ENCODE results near the gene API5. TPM values are rescaled to one million over a fixed set of nuclear protein-coding genes. Genes with fewer than 3 reads are reported as not detected.
"Not testable (repeated sequence)": the region's sequence is repeated elsewhere in the genome, so short reads cannot be mapped to it uniquely, and the experiment has no call there.

The API5 gene
- 10 to 100 TPM; 21.8 to 40.7 (median 32.7) TPM for polyA plus RNA-seq

DNA sequence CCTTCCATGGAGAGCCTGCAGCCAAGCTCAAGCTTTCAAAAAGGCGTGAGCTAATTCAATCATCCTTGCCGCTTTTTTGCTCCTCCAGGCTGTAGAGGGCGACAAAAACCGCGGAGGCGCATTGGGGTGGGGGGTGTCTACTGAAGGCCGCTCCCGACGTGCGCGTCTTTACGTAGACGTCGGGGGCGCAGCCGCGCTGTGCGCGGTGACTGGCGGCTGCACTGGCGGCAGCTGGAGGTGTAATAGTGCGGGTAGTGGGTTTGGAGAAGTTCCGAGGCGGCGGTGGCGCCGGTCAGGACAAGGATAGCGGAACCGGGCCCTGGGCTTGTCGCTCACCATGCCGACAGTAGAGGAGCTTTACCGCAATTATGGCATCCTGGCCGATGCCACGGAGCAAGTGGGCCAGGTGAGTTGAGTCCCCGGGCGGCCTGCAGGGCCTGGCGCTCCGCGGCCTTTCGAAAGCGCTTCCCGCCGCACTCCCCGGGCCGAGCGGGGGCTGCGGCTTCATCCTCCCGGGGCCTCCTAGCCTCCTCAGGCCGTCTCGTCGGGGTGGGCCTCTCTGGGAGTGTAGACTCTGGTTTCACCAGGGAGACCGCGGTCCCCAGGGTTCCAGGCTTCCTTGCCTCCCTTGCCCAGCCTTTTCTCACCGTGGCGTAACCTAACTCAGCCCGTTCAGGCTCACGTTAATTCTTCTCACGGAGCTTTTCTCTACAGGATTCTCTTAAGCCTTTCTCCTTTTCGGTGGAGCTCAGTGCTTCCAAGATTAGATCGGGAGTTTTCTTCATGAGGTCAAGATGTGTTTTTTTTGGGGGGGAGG, at the start of gene API5:
API5 (plus strand) TSS at position 206 of the 817 bp plus-strand sequence; CDS start at position 338, 132 bp downstream.
- 0 to 1% (median 0%) methylated on average over 57 to 60 of the region's 60 CpGs for WGBS, 3 donors
- no peak within 1 kb of the TSS for H3K27ac ChIP-seq (ENCODE audit: low read depth, low read length)

- no peak overlapping the region for H3K27ac ChIP-seq (ENCODE audit: low read depth, low read length)
- 47 to 52% (median 48%) methylated on average over 10 of the region's 10 CpGs for WGBS, 3 donors
Observed at GRCh38 chr11:43267856-43268580, 43.8 kb upstream of the API5 start.

DNA sequence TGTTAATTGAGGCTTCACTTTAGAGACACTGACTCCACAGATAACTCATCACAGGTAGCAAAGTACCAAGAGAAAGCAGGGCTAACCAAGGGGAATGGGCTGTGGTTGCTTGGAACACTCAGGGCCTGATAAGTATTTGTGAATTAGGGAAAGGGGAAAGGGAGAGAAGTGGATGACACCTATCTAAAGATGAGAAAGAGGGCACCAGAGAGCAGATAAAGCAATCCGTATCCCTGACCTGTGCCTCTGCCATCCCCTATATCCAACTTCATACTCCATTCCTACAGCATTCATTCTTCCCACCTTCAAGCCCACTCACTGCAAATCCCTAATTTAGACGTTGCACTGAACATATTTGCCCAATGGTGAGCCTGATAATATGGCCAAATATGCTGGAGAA, 43.0 kb upstream of the API5 start:
- H3K27ac ChIP-seq (ENCODE audit: low read depth, low read length): no peak overlapping the region
- 26 to 40% (median 29%) methylated on average over 2 of the region's 2 CpGs for WGBS, 3 donors

DNA sequence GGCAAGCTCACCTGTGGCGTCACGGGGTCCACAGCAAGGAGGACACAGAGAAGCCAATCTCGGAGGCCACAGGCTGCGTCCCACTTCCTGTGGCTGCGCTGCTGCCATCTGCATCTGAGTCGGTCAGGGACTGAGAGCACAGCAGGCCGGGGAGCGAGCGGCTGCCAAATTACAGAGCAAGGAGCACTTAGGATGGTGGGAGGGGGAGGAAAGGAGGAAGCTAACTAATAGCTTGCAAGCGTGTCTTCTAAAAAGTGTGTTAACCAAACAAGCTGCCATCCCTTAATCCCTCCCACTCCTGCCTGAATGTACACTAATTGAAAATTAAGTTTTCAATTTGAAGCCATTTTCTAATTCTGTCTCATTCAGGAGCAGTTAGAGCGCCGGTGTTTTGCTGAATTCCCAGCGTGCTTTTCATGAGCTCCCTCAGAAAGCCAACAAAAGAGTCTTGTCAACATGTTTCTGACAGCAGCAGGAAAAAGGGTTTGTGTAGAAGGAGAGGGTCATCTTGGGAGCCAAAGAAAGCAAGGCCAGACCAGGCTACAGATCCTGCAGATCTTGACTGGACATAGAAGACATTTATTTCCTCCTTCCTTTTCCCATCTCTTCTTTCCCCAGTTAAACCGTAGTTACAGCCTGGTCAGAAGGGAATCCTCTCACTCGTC, 42.4 kb upstream of the API5 start:
- WGBS, 3 donors: 30 to 47% (median 43%) methylated on average over 15 of the region's 15 CpGs
- no peak overlapping the region for H3K27ac ChIP-seq (ENCODE audit: low read depth, low read length)

DNA sequence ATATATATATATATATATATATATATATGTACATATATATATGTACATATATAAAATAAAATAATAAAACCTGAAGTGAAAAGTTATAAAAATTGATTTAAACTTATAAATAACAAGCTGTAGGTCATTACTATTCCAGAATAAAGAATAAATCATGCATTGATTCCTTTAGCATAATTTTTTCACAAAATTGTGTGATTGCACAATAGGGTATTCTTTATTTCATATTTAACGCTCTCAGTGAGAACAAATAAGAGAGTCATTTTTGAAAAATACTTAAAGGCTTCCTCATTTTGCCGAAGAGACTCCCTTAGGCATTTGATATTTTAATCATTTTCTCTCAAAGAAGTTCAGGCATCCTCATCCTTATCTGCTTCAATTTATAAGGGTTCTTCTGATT, 41.3 kb upstream of the API5 start:
- 75 to 86% (median 81%) methylated on average over 2 of the region's 2 CpGs for WGBS, 3 donors
- no peak overlapping the region for H3K27ac ChIP-seq (ENCODE audit: low read depth, low read length)

DNA sequence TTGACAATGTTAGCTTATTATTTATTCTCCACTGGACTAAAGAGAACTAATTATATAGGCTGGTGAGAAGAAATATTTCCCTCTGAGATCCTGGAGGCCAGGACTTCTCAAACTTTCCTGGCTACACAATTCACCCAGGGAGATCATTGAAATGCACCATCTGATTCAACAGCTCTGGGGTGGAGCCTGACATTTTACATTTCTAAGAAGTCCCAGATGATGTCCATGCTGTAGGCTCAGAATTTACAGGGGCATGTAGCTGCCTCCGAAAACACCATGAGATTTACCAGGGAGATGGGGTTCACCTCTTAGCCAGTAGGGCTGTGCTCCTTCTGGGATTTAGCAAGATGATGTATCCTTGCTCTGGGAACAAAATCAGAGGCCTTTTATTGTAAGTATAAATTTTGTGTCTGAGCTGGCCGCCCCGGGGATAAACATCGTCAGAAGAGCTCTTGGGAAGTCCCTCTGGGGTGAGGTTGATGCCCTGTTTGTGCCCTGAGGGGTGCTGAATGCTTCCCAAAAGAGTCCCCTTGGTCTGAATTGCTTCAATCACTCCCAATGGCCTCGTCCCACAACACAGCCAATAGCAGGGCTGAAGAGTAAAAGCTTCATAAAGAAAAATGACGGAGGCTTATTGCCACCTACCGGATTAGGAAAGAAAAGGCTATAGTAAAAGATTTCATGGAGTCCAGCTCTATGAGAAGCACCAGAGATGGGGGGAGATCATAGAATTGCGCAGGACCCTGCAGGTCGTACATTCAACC, 33.4 kb upstream of the API5 start:
- no peak overlapping the region for H3K27ac ChIP-seq (ENCODE audit: low read depth, low read length)
- 37 to 47% (median 40%) methylated on average over 9 of the region's 9 CpGs for WGBS, 3 donors

GRCh38 chr11:43282607-43283440, 29.0 kb upstream of the API5 start:
- H3K27ac ChIP-seq (ENCODE audit: low read depth, low read length): no peak overlapping the region
- WGBS, 3 donors: 13 to 19% (median 18%) methylated on average over 19 of the region's 19 CpGs

- WGBS, 3 donors: 57 to 61% (median 60%) methylated on average over 4 of the region's 4 CpGs
- no peak overlapping the region for H3K27ac ChIP-seq (ENCODE audit: low read depth, low read length)
Observed at GRCh38 chr11:43285826-43286225, 26.0 kb upstream of the API5 start.

- WGBS, 3 donors: 91 to 97% (median 94%) methylated on average over 3 of the region's 3 CpGs
- H3K27ac ChIP-seq (ENCODE audit: low read depth, low read length): no peak overlapping the region
Observed at GRCh38 chr11:43289368-43289767, 22.4 kb upstream of the API5 start.

DNA sequence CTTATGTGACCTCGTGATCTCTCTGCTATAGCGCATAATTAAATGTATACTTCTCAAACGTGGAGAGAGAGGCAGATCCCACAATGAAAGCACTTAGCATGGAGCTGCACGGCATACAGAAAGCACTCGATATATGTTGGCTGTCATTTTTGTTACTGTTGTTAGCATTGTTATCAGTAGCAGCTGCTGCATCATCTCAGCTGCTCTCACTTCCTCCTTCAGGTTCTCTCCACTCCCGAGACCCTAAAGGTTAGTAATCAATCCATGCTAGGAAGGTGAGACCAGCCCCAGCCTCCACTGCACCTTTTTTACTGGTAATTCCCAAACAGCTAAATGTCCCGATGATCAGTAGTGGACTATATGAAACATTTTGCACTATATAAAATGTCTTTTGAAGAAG, 13.4 kb upstream of the API5 start:
- H3K27ac ChIP-seq (ENCODE audit: low read depth, low read length): no peak overlapping the region
- WGBS, 3 donors: 71 to 75% (median 71%) methylated on average over 7 of the region's 7 CpGs

GRCh38 chr11:43315966-43316365, 4.2 kb downstream of the API5 start:
- no peak overlapping the region for H3K27ac ChIP-seq (ENCODE audit: low read depth, low read length)
- WGBS, 3 donors: 72 to 92% (median 83%) methylated on average over 2 of the region's 2 CpGs

DNA sequence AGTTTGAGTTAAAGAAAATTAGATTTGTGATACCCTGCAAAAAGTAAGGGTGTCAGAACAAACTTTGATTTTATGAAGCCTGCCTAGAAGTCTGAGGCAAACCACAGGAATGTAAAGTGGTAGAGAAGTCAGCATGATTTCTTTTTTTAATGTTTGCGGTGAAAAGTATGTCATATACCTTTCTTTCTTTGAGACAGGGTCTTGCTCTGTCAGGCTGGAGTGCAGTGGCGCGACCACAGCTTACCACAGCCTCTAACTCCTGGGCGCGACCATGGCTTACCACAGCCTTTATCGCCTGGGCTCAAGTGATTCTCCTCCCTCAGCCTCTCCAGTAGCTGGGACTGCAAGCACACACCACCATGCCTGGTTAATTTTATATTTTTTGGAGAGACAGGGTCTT, 4.7 kb downstream of the API5 start:
- WGBS, 3 donors: 87 to 92% (median 88%) methylated on average over 6 of the region's 6 CpGs
- no peak overlapping the region for H3K27ac ChIP-seq (ENCODE audit: low read depth, low read length)

- H3K27ac ChIP-seq (ENCODE audit: low read depth, low read length): no peak overlapping the region
- 43 to 75% (median 73%) methylated on average over 2 of the region's 2 CpGs for WGBS, 3 donors
Observed at GRCh38 chr11:43327987-43328386, 16.2 kb downstream of the API5 start.

GRCh38 chr11:43328482-43328881, 16.7 kb downstream of the API5 start:
- WGBS, 3 donors: 96 to 98% (median 97%) methylated on average over 2 of the region's 2 CpGs

GRCh38 chr11:43341159-43341558, 29.4 kb downstream of the API5 start:
- H3K27ac ChIP-seq (ENCODE audit: low read depth, low read length): no peak overlapping the region

More at GRCh38 chr11:43328482-43328881, 16.7 kb downstream of the API5 start:
- no peak overlapping the region for H3K27ac ChIP-seq (ENCODE audit: low read depth, low read length)

DNA sequence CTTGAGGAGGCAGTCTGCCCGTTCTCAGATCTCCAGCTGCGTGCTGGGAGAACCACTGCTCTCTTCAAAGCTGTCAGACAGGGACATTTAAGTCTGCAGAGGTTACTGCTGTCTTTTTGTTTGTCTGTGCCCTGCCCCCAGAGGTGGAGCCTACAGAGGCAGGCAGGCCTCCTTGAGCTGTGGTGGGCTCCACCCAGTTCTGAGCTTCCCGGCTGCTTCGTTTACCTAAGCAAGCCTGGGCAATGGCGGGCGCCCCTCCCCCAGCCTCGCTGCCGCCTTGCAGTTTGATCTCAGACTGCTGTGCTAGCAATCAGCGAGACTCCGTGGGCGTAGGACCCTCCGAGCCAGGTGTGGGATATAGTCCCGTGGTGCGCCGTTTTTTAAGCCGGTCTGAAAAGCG, 39.6 kb downstream of the API5 start:
- WGBS, 3 donors: 29 to 47% (median 45%) methylated on average over 2 to 6 of the region's 17 CpGs
- H3K27ac ChIP-seq (ENCODE audit: low read depth, low read length): not testable (repeated sequence)

DNA sequence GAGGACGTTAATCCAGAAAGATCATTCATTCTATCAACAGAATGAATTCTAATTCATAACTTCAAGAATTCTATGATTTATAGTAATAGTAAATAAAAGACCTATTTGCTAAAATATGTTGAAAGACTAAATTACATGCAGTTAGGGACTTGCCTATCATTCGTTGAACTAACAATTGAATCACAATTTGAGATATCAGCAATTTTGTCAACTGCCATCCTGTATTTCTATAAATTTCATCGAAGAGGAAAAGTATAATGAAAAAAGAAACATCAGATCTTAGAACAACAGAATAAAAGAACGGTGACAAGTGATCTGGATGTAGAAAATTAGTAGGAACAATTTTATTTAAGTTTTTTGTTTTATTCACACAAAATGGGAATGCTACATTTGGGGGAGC, 42.5 kb downstream of the API5 start:
- 90 to 93% (median 92%) methylated on average over 4 of the region's 4 CpGs for WGBS, 3 donors
- no peak overlapping the region for H3K27ac ChIP-seq (ENCODE audit: low read depth, low read length)

- H3K27ac ChIP-seq (ENCODE audit: low read depth, low read length): no peak overlapping the region
Observed at GRCh38 chr11:43356336-43356735, 44.5 kb downstream of the API5 start.
